ENCODE results near the gene CEACAM19. TPM values are rescaled to one million over a fixed set of nuclear protein-coding genes. Genes with fewer than 3 reads are reported as not detected.
"Not testable (repeated sequence)": the region's sequence is repeated elsewhere in the genome, so short reads cannot be mapped to it uniquely, and the experiment has no call there.

Gene CEACAM19
- total and polyA plus RNA-seq, 8 donors = 0.58 to 17.0 (median 2.8) TPM

DNA sequence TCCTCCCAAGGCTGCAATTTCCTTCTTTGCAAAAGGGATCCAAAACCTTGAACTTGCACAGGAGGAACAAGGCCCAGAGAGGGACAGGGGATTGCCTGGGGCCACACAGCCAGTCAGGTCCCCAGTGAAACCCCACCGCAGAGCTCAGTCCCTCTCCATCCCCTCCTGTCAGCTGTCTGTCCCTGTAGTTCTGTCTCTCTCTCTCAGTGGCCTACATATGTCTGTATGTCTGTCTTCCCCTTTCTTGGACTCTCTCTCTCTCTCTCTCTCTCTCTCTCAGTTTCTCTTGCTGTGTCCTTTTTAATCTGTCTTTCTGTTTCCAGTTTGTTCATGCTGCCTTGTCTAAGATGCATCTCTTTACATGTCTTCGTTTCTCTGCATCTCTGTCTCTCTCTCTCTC, 11.5 kb downstream of the CEACAM19 start:
- H3K9me3 ChIP-seq = no peaks in the 10 kb centered on the region
- H3K4me1 ChIP-seq = peaks cover 0 to 24% (median 10%) of the 10 kb centered on the region in 4 donors
- no peaks in the 10 kb centered on the region for H3K27me3 ChIP-seq
- H3K27ac ChIP-seq = no peak overlapping the region
- intact Hi-C loops (cut with DNase I; ENCODE audit: low total_unique reads) = no loop called here
- no peak for DNase-seq
- peaks cover 0 to 27% (median 6%) of the 10 kb centered on the region in 4 donors for H3K36me3 ChIP-seq
- WGBS, 5 donors = 84 to 97% (median 90%) methylated on average over 2 of the region's 2 CpGs
- no peak overlapping the region for H3K4me3 ChIP-seq
- no peak for TF ChIP-seq EP300 (IDR thresholded peaks at IDR 0.05)
- TF ChIP-seq POLR2A (IDR thresholded peaks at IDR 0.05) = no peak
- TF ChIP-seq POLR2AphosphoS5 (IDR thresholded peaks at IDR 0.05) = no peak
- TF ChIP-seq, protein P1, sequence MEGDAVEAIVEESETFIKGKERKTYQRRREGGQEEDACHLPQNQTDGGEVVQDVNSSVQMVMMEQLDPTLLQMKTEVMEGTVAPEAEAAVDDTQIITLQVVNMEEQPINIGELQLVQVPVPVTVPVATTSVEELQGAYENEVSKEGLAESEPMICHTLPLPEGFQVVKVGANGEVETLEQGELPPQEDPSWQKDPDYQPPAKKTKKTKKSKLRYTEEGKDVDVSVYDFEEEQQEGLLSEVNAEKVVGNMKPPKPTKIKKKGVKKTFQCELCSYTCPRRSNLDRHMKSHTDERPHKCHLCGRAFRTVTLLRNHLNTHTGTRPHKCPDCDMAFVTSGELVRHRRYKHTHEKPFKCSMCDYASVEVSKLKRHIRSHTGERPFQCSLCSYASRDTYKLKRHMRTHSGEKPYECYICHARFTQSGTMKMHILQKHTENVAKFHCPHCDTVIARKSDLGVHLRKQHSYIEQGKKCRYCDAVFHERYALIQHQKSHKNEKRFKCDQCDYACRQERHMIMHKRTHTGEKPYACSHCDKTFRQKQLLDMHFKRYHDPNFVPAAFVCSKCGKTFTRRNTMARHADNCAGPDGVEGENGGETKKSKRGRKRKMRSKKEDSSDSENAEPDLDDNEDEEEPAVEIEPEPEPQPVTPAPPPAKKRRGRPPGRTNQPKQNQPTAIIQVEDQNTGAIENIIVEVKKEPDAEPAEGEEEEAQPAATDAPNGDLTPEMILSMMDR (IDR thresholded peaks at IDR 0.05) = no peak

DNA sequence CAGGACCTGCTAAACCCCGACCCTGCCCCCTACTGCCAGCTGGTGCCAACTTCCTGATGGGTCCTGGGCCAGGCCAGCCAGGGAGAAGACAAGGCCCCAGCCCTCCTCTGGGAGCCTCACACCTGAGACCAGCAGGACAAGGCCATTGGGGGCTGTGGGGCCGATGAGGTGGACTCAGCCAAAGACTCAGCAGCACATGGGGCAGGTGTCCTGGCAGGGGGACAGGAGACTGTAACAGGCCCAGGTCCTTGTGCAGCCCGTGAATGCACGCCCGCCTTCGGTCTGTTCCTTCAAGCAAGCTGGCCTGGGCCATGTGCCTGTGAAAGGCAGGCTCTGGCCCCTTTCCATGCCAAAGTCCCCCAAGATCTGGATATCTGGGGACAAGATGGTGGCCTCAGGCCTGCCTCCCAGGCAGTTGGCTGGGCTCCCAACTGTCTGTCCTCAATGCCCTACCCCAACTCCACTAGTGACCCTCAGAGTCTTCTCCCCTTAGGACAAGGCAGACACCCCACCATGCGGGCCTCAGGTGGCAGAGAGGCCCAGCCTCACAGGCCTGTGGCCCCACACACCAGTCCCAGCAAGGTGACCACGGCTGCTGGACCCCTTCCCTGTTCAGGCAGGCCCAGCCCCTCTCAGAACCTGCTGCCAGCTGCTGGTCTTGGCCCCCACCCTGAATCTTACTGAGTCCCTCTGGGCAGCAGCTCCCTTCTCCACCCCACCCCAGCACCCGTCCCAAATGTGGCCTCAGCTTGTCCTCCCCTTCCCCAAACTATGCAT, 12.3 kb downstream of the CEACAM19 start:
- no peaks in the 10 kb centered on the region for H3K9me3 ChIP-seq
- H3K4me1 ChIP-seq = peaks cover 0 to 24% (median 10%) of the 10 kb centered on the region in 4 donors
- no peak overlapping the region for H3K4me3 ChIP-seq
- H3K36me3 ChIP-seq = peaks cover 0 to 27% (median 6%) of the 10 kb centered on the region in 4 donors
- no peak for TF ChIP-seq POLR2A (IDR thresholded peaks at IDR 0.05)
- TF ChIP-seq EP300 (IDR thresholded peaks at IDR 0.05) = no peak
- TF ChIP-seq POLR2AphosphoS5 (IDR thresholded peaks at IDR 0.05) = no peak
- TF ChIP-seq, protein P1 (IDR thresholded peaks at IDR 0.05) = no peak
- H3K27ac ChIP-seq = no peak overlapping the region
- intact Hi-C loops (cut with DNase I; ENCODE audit: low total_unique reads) = no loop called here
- WGBS, 5 donors = 76 to 83% (median 78%) methylated on average over 5 to 9 of the region's 9 CpGs
- H3K27me3 ChIP-seq = no peaks in the 10 kb centered on the region
- DNase-seq = no peak

DNA sequence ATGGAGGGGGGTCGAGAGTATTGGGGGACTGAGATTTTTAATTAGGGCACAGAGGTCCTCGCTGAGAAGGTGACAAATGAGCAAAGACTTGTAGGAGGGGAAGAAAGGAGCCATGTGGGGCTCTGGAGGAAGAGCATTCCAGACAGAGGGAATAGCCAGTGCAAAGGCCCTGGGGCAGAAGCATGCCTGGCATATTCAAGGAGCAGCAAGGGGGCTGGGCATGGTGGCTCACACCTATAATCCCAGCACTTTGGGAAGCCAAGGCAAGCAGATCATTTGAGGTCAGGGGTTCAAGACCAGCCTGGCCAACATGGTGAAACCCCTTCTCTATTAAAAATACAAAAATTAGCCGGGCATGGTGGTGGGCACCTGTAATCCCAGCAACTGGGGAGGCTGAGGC, 13.1 kb downstream of the CEACAM19 start:
- DNase-seq; H3K9me3 ChIP-seq; intact Hi-C loops (cut with DNase I; ENCODE audit: low total_unique reads); H3K4me3 ChIP-seq; H3K27me3 ChIP-seq: not testable (repeated sequence)
- Histone ChIP-seq H3K4me1 (peaks cover 4 to 30% (median 14%) of the 10 kb centered on the region in 4 donors), H3K27ac (peak overlapping the region in 3 of 5 donors; percentile 18 to 65 (median 43)), H3K36me3 (peaks cover 0 to 27% (median 6%) of the 10 kb centered on the region in 4 donors)
- 84 to 93% (median 89%) methylated on average over 3 of the region's 3 CpGs for WGBS, 5 donors

DNA sequence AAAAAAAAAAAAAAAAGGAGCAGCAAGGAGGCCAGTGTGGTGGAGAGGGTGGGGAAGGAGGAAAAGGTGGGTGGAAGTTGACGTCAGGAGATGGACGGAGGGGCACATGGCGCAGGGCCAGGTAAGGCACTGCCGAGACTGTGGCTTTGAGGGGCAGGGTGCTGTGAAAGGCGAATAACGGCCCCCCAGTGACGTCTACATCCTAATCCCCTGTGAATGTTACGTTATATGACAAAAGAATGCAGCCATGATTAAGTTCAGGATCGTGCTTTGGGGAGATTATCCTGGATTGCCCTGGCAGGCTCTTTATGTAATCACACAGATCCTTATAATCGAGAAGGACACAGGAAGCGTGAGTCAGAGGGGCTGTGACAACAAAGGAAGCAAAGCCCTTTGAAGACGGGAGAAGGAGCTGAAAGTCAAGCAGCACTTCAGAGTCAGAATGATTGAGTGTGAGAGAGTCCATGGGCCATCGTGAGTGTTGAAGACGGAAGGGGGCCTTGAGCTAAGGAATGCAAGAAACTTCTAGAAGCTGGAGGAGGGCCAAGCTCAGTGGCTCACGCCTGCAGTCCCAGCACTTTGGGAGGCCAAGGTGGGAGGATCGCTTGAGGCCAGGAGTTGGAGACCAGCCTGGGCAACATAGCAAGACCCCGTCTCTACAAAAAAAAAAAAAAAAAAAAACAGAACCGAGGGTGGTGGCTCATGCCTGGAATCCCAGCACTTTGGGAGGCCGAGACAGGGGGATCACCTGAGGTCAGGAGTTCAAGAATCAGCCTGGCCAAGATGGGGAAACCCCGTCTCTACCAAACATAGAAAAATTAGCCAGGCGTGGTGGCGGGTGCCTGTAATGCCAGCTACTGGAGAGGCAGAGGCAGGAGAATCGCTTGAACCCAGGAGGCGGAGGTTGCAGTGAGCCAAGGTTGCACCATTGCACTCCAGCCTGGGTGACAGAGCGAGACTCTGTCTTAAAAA, 13.9 kb downstream of the CEACAM19 start:
- intact Hi-C loops (cut with DNase I; ENCODE audit: low total_unique reads) = no loop called here

More for the DNA sequence above, 13.9 kb downstream of the CEACAM19 start:
- TF ChIP-seq, protein P1 (IDR thresholded peaks at IDR 0.05) = no peak
- TF ChIP-seq POLR2A (IDR thresholded peaks at IDR 0.05) (no peak), EP300 (IDR thresholded peaks at IDR 0.05) (no peak), POLR2AphosphoS5 (IDR thresholded peaks at IDR 0.05) (peak in 1 of 3 donors; percentile 55)
- peaks cover 0 to 25% (median 6%) of the 10 kb centered on the region in 4 donors for H3K36me3 ChIP-seq
- DNase-seq = peak; percentile 42 to 55
- no peak overlapping the region for H3K4me3 ChIP-seq
- 39 to 51% (median 43%) methylated on average over 23 to 25 of the region's 25 CpGs for WGBS, 5 donors
- no peaks in the 10 kb centered on the region for H3K9me3 ChIP-seq
- H3K27ac ChIP-seq = peak overlapping the region in 3 of 5 donors; percentile 18 to 65 (median 43)
- no peaks in the 10 kb centered on the region for H3K27me3 ChIP-seq
- H3K4me1 ChIP-seq = peaks cover 6 to 34% (median 16%) of the 10 kb centered on the region in 4 donors
